AG10803 (cell line): ENCODE results near the gene IER3.

Experiments used
- DNase-seq: peaks from one replicate; pipeline ENCODE4 v3.0.0; 2010; ENCODE audit warnings: low read depth
- H3K4me3 ChIP-seq: 2 replicates; pipeline ENCODE4 v1.5.1; 2011; ENCODE audit warnings: mild to moderate bottlenecking, low read length, control low read depth
- CTCF ChIP-seq: conservative IDR thresholded peaks from 2 replicates; pipeline ENCODE4 v1.5.1; 2011; ENCODE audit warnings: mild to moderate bottlenecking, low read length, control low read depth, inconsistent platforms

IER3 gene

GRCh38 chr6:30738532-30738931, 5.8 kb downstream of the IER3 start:
- no peak for TF ChIP-seq CTCF
- no peak for DNase-seq

GRCh38 chr6:30735668-30736314, 8.6 kb downstream of the IER3 start:
- no peak overlapping the region for H3K4me3 ChIP-seq
- no peak for TF ChIP-seq CTCF
- DNase-seq, result no peak

More at GRCh38 chr6:30738532-30738931, 5.8 kb downstream of the IER3 start:
- no peak overlapping the region for H3K4me3 ChIP-seq

- DNase-seq, result no peak
- H3K4me3 ChIP-seq, result no peak overlapping the region
- no peak for TF ChIP-seq CTCF
Observed at GRCh38 chr6:30732237-30732943, 12.0 kb downstream of the IER3 start.

- no peak for DNase-seq
- TF ChIP-seq CTCF, result peak; percentile 21; the same call in 1 of the 2 replicates
- H3K4me3 ChIP-seq, result no peak overlapping the region
Observed at GRCh38 chr6:30730601-30731435, 13.5 kb downstream of the IER3 start.

- no peak overlapping the region for H3K4me3 ChIP-seq
- peak; percentile 68 for DNase-seq
- TF ChIP-seq CTCF, result peak; percentile 53
Observed at GRCh38 chr6:30727920-30728553, 16.3 kb downstream of the IER3 start.

- no peak for TF ChIP-seq CTCF
- DNase-seq, result no peak
- H3K4me3 ChIP-seq, result no peak overlapping the region
Observed at GRCh38 chr6:30726506-30727413, 17.6 kb downstream of the IER3 start.
